GM21390 (cell line): ENCODE data around the gene SLC13A5.
"Not testable (repeated sequence)": the region's sequence is repeated elsewhere in the genome, so short reads cannot be mapped to it uniquely, and the experiment has no call there.

Source experiments
- ATAC-seq: cut with Tn5 transposase; IDR thresholded peaks from one replicate; pipeline ENCODE4 v1.9.1; 2021; ENCODE audit not compliant: unreplicated experiment

The SLC13A5 gene

DNA sequence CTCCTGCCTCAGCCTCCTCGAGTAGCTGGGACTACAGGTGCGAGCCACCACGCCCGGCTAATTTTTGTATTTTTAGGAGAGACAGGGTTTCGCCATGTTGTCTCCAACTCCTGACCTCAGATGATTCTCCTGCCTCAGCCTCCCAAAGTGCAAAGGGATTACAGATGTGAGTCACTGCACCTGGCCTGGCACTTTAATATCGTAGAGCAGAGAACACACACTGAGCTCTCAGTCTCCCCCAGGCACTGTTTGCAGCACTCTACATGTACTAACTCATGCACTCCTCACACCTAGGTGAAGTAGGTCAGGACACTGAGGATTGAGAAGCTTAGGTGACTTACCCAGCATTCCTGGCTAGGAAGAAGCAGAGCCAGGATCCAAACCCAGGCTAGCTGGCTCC lies 46.6 kb downstream of the SLC13A5 start:
- ATAC-seq = no peak

GRCh38 chr17:6666077-6666521 lies 47.1 kb downstream of the SLC13A5 start:
- no peak for ATAC-seq

DNA sequence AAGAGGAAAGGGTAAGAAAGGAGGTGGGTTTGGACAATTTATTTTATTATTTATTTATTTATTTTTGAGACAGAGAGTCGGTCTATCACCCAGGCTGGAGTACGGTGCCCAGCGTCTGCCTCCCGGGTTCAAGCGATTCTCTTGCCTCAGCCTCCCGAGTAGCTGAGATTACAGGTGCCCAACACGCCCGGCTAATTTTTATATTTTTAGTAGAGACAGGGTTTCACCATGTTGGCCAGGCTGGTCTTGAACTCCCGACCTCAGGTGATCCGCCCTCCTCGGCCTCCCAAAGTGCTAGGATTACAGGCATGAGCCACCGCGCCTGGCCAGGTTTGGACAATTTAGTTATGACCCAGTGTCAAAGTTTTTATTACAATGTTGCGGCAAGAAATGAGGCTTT lies 50.0 kb downstream of the SLC13A5 start:
- not testable (repeated sequence) for ATAC-seq

- ATAC-seq = no peak
Observed at GRCh38 chr17:6661464-6661848, 51.7 kb downstream of the SLC13A5 start.

- ATAC-seq = peak; percentile 78
Observed at GRCh38 chr17:6660805-6661463, 52.2 kb downstream of the SLC13A5 start.

GRCh38 chr17:6660101-6660500 lies 53.1 kb downstream of the SLC13A5 start:
- no peak for ATAC-seq

- not testable (repeated sequence) for ATAC-seq
Observed at GRCh38 chr17:6658411-6658810, 54.8 kb downstream of the SLC13A5 start.

DNA sequence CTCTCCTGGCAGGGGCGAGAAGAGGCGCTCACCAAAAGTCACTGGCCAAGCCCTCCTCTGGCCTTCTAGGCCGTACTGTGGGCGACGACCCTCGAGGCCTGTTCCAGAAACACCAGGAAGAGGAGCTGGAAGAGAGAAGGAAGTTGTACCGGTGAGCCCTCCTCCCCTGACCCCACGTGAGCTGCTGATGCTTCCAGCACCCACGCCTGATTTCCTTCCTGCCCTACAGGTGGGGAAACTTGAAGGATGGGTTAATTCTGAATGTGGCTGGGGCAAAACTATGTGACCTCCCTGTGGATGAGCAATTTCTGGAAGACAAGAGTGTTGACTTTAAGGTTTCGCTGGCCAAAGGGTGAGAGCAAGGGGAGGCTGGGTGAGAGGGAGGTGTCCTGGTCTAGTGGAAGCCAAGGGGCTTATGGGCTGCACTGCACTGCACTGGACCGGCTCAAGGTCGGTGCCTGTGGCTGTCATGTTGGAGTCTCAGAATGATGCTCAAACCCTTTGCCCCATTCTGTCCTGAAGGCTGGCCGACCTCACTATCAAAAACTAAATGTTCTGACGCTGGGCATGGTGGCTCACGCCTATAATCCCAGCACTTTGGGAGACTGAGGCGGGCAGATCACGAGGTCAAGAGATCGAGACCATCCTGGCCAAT lies 55.4 kb downstream of the SLC13A5 start:
- no peak for ATAC-seq

DNA sequence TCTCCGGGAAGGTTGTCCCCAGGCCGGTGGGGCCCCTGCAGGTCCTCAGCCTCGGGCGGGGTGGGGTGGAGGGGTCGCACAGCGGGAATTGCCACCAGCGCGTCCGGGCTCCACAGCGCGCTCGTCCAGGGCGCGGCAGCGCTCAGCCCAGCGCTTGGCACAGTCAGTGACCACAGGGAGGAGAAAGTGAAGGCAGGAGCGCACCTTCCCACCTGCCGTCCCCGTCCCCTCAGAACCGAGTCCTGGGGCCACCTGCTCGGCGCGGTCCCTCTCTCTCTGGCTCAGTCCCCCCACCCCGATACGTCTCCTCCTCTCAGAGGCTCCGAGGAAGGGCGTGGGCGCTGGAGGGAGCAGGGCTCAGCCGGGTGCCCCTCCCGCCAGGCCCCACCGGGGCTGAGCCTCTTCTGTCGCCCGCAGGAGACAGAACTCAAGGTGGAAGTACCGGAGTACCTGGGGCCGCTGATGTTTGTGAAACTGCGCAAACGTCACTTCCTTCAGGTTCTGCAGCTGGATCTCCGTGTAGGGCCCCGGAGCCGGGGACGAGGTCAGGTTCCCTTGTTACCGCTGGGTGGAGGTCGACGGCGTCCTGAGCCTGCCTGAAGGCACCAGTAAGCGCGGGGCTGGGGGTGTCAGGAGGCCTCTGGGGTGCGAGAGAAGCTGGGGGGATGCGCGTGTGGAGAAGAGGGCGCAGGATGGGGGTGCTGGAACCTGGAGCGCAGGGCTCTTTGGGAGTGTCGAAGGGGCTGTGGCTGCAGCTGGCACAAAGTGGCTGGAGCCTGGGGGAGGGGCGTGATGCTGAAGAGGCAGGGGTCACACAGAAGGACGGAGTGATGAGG lies 56.2 kb downstream of the SLC13A5 start:
- ATAC-seq = not testable (repeated sequence)

DNA sequence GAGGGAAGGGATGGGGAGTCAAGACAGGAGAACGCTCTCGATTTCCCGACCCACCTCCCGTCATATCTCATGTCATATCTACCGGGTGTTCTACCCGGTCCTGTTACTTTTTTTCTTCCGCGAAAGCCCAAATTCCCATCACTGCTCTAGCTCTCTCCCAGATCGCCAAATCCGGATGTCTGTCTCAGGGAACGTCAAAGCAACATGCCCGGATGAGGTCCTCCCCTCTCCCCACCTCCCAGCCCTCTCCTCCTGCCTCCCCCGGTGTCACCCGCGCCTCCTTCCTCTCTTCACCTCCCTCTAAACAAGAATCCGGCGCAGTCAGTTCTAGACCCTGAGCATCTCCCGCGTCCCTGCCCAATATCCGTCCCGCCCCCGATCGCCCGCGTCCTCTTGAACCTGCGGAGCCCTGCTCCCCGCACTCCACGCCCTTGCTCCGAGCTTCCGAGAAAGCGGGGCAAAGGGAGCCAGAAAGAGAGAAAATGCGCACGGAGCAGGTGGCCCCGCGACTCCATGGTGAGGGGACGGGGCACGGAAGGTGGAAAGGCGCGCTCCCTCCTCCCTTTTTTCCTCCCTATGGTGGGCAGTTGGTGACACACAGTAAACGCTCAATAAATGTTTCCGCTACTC lies 57.3 kb downstream of the SLC13A5 start:
- ATAC-seq = not testable (repeated sequence)

DNA sequence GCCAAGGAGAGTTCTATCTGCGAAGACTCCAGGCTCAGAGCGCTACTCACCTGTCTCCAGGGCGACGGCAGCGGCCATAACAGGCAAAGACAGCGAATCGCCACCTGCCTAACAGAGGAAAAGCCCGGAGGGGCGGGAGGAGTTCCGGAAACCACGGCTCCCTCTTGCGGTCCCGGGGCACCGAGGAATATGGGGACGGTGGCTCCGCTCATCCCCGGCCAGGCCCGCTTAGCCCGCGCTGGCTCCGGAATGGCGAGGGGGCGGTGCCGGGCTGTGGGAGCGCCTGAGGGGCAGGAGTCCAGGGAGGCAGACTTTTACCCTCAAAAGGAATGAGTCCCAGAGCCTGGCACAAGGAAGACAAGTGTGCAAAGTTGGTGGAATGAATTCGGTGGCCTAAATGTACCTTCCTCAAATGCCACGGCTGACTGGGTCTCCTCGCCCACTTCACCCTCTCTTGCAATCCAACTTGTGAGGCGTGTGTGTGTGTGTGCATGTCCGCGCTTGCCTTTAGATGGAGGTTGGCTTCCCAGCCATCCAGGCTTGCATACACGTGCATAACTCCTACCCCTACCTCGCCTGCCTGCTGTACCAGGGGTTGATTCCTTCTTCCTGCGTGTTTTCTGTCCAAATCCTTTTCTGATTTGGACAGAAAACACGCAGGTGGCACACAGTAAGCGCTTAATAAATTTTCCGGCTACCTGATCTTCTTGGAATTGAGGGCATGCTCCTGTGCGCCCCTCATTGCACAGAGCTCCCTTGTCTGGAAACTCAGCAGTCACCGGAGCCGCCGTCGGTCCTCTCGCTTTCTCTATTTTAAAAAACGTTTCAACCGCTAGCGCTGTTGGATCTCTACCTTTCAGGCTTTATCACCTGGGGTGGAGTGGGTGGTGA lies 58.1 kb downstream of the SLC13A5 start:
- no peak for ATAC-seq

DNA sequence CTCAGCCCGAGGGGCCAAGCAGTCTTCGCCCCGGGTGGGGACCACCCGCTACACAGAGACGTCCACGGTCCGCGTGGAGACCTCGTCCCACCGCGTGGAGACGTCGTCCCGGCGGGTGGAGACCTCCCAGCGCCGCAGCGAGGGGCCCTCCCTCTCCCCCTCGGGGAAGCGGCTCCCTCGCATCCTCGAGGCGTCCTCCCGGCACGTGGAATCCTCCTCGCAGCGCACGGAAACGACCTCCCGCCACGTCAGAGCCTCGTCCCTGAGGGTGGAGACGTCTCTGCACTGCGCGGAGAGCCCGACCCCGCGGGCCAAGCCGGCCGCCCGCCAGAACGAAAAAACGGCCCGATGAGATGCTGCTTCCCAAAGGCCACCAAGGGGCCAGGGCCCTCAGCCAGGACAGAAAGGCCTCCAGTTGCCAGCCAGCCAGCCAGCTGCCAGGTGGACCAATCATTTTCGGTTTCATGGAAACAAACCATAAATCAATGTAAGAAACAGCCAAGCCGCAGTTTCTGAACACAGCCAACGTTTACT lies 61.2 kb downstream of the SLC13A5 start:
- ATAC-seq = peak; percentile 10

- ATAC-seq = peak; percentile 88
Observed at GRCh38 chr17:6651354-6651918, 61.7 kb downstream of the SLC13A5 start, which contains the start of the genes C17orf100 and MED31. Gene C17orf100, plus strand, starts transcription at chr17:6651762. Its CDS starts 152 bp downstream, at chr17:6651914. Gene MED31, minus strand, starts transcription at chr17:6651605. Its CDS starts 77 bp downstream, at chr17:6651528.

- ATAC-seq = no peak
Observed at GRCh38 chr17:6648181-6648580, 65.0 kb downstream of the SLC13A5 start.

GRCh38 chr17:6643451-6644125 lies 69.6 kb downstream of the SLC13A5 start:
- ATAC-seq = no peak

DNA sequence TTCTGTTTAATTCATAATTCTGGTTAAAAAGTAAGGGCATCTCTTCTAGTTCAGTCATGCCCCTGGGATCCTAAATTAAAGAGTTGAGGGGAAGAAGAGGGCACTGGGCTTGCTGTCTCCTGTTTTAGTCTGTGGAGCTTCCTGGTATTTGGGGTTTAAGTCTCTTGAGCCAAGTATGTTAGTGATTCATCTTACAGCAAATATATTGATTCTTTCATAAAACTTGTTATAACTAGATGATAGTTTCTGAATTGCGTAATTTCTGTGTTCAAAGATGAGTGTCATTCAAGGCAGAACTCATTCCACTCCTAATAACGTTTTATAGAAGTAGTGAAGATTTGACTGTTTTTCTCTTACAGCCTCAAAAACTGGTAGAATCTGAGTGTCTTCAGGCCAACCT lies 70.6 kb downstream of the SLC13A5 start:
- no peak for ATAC-seq

GRCh38 chr17:6641247-6641863 lies 71.8 kb downstream of the SLC13A5 start:
- ATAC-seq = peak; percentile 5

GRCh38 chr17:6640536-6641246 lies 72.5 kb downstream of the SLC13A5 start, which contains the start of the genes KIAA0753 and TXNDC17:
Gene KIAA0753, minus strand, starts transcription at chr17:6640711. Its CDS starts 5,608 bp downstream, at chr17:6635103.
Gene TXNDC17, plus strand, starts transcription at chr17:6641060. Its CDS starts 23 bp downstream, at chr17:6641083.
- ATAC-seq = peak; percentile 91
